Activated T-cell treated with anti-CD3 and anti-CD28 coated beads, Interleukin-2, amount 50 U/mL, for 4 hours (primary cell): ENCODE data around the gene DENND4B. TPM values are rescaled to one million over a fixed set of nuclear protein-coding genes. Genes with fewer than 3 reads are reported as not detected.

Experiments
- ATAC-seq, 2 donors: fragments of 200-7000 bp; cut with Tn5 transposase; one replicate each; pipeline ENCODE4 v1.10.0; 2021
- DNase-seq: peaks from one replicate; pipeline ENCODE4 v3.0.0-alpha.2; 2020
- H3K27me3 Mint-ChIP-seq: one replicate; pipeline ENCODE4 v1.8.0; 2021; ENCODE audit warnings: low read depth, mixed read lengths
- H3K36me3 Mint-ChIP-seq: one replicate; pipeline ENCODE4 v1.8.0; 2022; ENCODE audit warnings: mixed read lengths; ENCODE audit not compliant: insufficient read depth
- H3K4me1 Mint-ChIP-seq: one replicate; pipeline ENCODE4 v1.8.0; 2021; ENCODE audit warnings: low read depth, mixed read lengths
- H3K4me3 Mint-ChIP-seq: one replicate; pipeline ENCODE4 v1.8.0; 2021; ENCODE audit warnings: mild to moderate bottlenecking, moderate library complexity, mixed read lengths
- H3K9me3 Mint-ChIP-seq: one replicate; pipeline ENCODE4 v1.8.0; 2021; ENCODE audit warnings: mixed read lengths
- total RNA-seq, 3 donors: library from RNA; stranded (reverse); gene quantifications; one replicate each; pipeline ENCODE4 v1.2.1, GENCODE V29; 2021

DENND4B gene
- total RNA-seq, 3 donors from 2014 or later = 110 to 117 (median 115) TPM

DNA sequence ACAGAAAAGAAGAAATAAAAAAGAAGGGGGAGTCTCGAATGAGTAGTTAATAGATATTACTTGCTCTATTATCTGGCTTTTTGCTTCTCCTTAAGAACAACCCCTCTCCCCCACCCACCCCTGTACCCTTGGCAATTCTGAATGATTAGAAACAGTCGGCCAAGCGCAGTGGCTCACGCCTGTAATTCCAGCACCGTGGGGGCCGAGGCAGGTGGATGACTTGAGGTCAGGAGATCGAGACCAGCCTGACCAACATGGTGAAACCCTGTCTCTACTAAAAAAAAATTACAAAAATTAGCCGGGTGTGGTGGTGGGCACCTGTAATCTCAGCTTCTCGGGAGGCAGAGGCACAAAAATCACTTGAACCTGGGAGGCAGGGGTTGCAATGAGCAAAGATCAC lies 66.5 kb downstream of the DENND4B start:
- no peak overlapping the region for H3K4me3 Mint-ChIP-seq
- H3K4me1 Mint-ChIP-seq = peaks cover 29% of the 10 kb centered on the region
- ATAC-seq (no peak), DNase-seq (no peak)
- no peaks in the 10 kb centered on the region for H3K27me3 Mint-ChIP-seq
- no peaks in the 10 kb centered on the region for H3K9me3 Mint-ChIP-seq
- peaks cover 8% of the 10 kb centered on the region for H3K36me3 Mint-ChIP-seq

Other genes with a start within 250 kb of the DENND4B start
- 10 to 100 TPM; 46.9 to 49.4 (median 48.5) TPM for gene INTS3, start 218.7 kb downstream of the DENND4B start, total RNA-seq
- 1 to 10 TPM; 3.8 to 6.0 (median 6.0) TPM for gene SLC27A3, start 171.3 kb downstream of the DENND4B start, total RNA-seq
- 10 to 100 TPM; 57.3 to 58.3 (median 57.7) TPM for gene GATAD2B, start 23.7 kb downstream of the DENND4B start, total RNA-seq
- gene CRTC2, start 11.9 kb upstream of the DENND4B start, total RNA-seq = 10 to 100 TPM; 43.7 to 56.0 (median 51.7) TPM
- gene SLC39A1, start 16.8 kb upstream of the DENND4B start, total RNA-seq = 10 to 100 TPM; 72.6 to 79.3 (median 73.9) TPM
- gene CREB3L4, start 21.2 kb upstream of the DENND4B start, total RNA-seq = 1 to 10 TPM; 4.2 to 4.3 (median 4.3) TPM
- 100 to 1,000 TPM; 257 to 294 (median 273) TPM for gene JTB, start 31.0 kb upstream of the DENND4B start, total RNA-seq
- gene RAB13, start 39.6 kb upstream of the DENND4B start, total RNA-seq = 10 to 100 TPM in 1 of 3 donors, 1 to 10 TPM in 2; 7.0 to 16.0 (median 9.3) TPM
- gene RPS27, start 44.0 kb upstream of the DENND4B start, total RNA-seq = 1,000 to 10,000 TPM; 2,132 to 2,236 (median 2,176) TPM
- gene NUP210L, start 208.4 kb upstream of the DENND4B start, total RNA-seq = under 1 TPM; 0.05 to 0.08 (median 0.08) TPM
- gene TPM3, start 245.4 kb upstream of the DENND4B start, total RNA-seq = 100 to 1,000 TPM; 788 to 834 (median 808) TPM